Measurements from ENCODE around the gene ERICH2.
A peak's percentile ranks its signal among the peaks of the same experiment; 100 is the strongest.

Gene ERICH2

GRCh38 chr2:170840717-170841210 is 70.6 kb downstream of the ERICH2 start:
- no peak for DNase-seq (ENCODE audit: low spot score in 2 of 2)
- Mint-ChIP-seq H3K9me3 (no peaks in the 10 kb centered on the region), H3K36me3 (no peaks in the 10 kb centered on the region), H3K4me3 (no peak overlapping the region), H3K4me1 (peaks cover 16% of the 10 kb centered on the region), H3K27ac (no peak overlapping the region)
- ATAC-seq = peak; percentile 40

GRCh38 chr2:170842785-170843184 is 72.6 kb downstream of the ERICH2 start:
- DNase-seq (ENCODE audit: low spot score in 2 of 2) (no peak), ATAC-seq (peak; percentile 58)
- H3K4me1 Mint-ChIP-seq = peaks cover 16% of the 10 kb centered on the region
- no peak overlapping the region for H3K27ac Mint-ChIP-seq
- no peaks in the 10 kb centered on the region for H3K36me3 Mint-ChIP-seq
- H3K9me3 Mint-ChIP-seq = no peaks in the 10 kb centered on the region
- H3K4me3 Mint-ChIP-seq = no peak overlapping the region

GRCh38 chr2:170843656-170844055 is 73.5 kb downstream of the ERICH2 start:
- DNase-seq (ENCODE audit: low spot score in 2 of 2) = no peak
- H3K4me3 Mint-ChIP-seq = no peak overlapping the region

GRCh38 chr2:170845343-170845742 is 75.2 kb downstream of the ERICH2 start:
- ATAC-seq (no peak), DNase-seq (ENCODE audit: low spot score in 2 of 2) (no peak)
- peaks cover under 1% of the 10 kb centered on the region for H3K36me3 Mint-ChIP-seq
- peaks cover 2% of the 10 kb centered on the region for H3K9me3 Mint-ChIP-seq
- H3K4me3 Mint-ChIP-seq = no peak overlapping the region
- no peak overlapping the region for H3K27ac Mint-ChIP-seq
- peaks cover 16% of the 10 kb centered on the region for H3K4me1 Mint-ChIP-seq

More at GRCh38 chr2:170843656-170844055, 73.5 kb downstream of the ERICH2 start:
- ATAC-seq = peak; percentile 73
- no peaks in the 10 kb centered on the region for H3K9me3 Mint-ChIP-seq
- H3K36me3 Mint-ChIP-seq = no peaks in the 10 kb centered on the region
- peaks cover 16% of the 10 kb centered on the region for H3K4me1 Mint-ChIP-seq
- no peak overlapping the region for H3K27ac Mint-ChIP-seq

- peaks cover 16% of the 10 kb centered on the region for H3K4me1 Mint-ChIP-seq
- no peak overlapping the region for H3K4me3 Mint-ChIP-seq
- DNase-seq (ENCODE audit: low spot score in 2 of 2) (no peak), ATAC-seq (no peak)
- no peak overlapping the region for H3K27ac Mint-ChIP-seq
- peaks cover 2% of the 10 kb centered on the region for H3K9me3 Mint-ChIP-seq
- peaks cover 4% of the 10 kb centered on the region for H3K36me3 Mint-ChIP-seq
Observed at GRCh38 chr2:170846314-170846713, 76.1 kb downstream of the ERICH2 start.

GRCh38 chr2:170847716-170848115 is 77.5 kb downstream of the ERICH2 start:
- no peak for DNase-seq (ENCODE audit: low spot score in 2 of 2)
- peaks cover 2% of the 10 kb centered on the region for H3K9me3 Mint-ChIP-seq
- ATAC-seq = no peak
- no peak overlapping the region for H3K27ac Mint-ChIP-seq
- no peak overlapping the region for H3K4me3 Mint-ChIP-seq
- H3K4me1 Mint-ChIP-seq = peaks cover 13% of the 10 kb centered on the region
- H3K36me3 Mint-ChIP-seq = peaks cover 4% of the 10 kb centered on the region
